ENCODE results near the gene TSPAN9.

Gene TSPAN9

GRCh38 chr12:3311491-3312103 lies 234.4 kb downstream of the TSPAN9 start:
- Histone ChIP-seq H3K27me3 (replicated peaks) (peaks cover 6% of the 10 kb centered on the region), H3K4me3 (ENCODE audit: low read depth, low read length) (no peak overlapping the region), H3K36me3 (replicated peaks) (no peaks in the 10 kb centered on the region), H3K27ac (no peak overlapping the region)
- DNase-seq = no peak
- TF ChIP-seq CTCF (IDR thresholded peaks at IDR 0.05; ENCODE audit: low read depth, low read length, missing control alignments) = no peak
- in situ Hi-C loops (cut with HindIII; ENCODE audit: low pct_ligation_motif_present, low sequenced_read_pairs) = loop anchor here (25.0 kb wide), 1 partner anchor 501 kb away; no protein-coding TSS in a partner anchor

- Histone ChIP-seq H3K27me3 (replicated peaks) (peaks cover 6% of the 10 kb centered on the region), H3K27ac (no peak overlapping the region), H3K4me3 (ENCODE audit: low read depth, low read length) (no peak overlapping the region), H3K36me3 (replicated peaks) (no peaks in the 10 kb centered on the region)
- peak; percentile 40 for DNase-seq
- TF ChIP-seq CTCF (IDR thresholded peaks at IDR 0.05; ENCODE audit: low read depth, low read length, missing control alignments) = no peak
- in situ Hi-C loops (cut with HindIII; ENCODE audit: low pct_ligation_motif_present, low sequenced_read_pairs) = loop anchor here (25.0 kb wide), 1 partner anchor 499 kb away; no protein-coding TSS in a partner anchor
Measured at GRCh38 chr12:3313066-3313465, 235.9 kb downstream of the TSPAN9 start.

GRCh38 chr12:3313675-3314663 lies 236.8 kb downstream of the TSPAN9 start:
- Histone ChIP-seq H3K27ac (no peak overlapping the region), H3K27me3 (replicated peaks) (peaks cover 6% of the 10 kb centered on the region), H3K36me3 (replicated peaks) (no peaks in the 10 kb centered on the region), H3K4me3 (ENCODE audit: low read depth, low read length) (no peak overlapping the region)
- TF ChIP-seq CTCF (IDR thresholded peaks at IDR 0.05; ENCODE audit: low read depth, low read length, missing control alignments) = peak; percentile 66
- DNase-seq = no peak
- in situ Hi-C loops (cut with HindIII; ENCODE audit: low pct_ligation_motif_present, low sequenced_read_pairs) = loop anchor here (25.0 kb wide), 1 partner anchor 498 kb away; no protein-coding TSS in a partner anchor

GRCh38 chr12:3315201-3315661 lies 238.1 kb downstream of the TSPAN9 start:
- no peaks in the 10 kb centered on the region for H3K36me3 ChIP-seq (replicated peaks)
- in situ Hi-C loops (cut with HindIII; ENCODE audit: low pct_ligation_motif_present, low sequenced_read_pairs) = loop anchor here (25.0 kb wide), 1 partner anchor 497 kb away; no protein-coding TSS in a partner anchor
- H3K27ac ChIP-seq = no peak overlapping the region
- no peak overlapping the region for H3K4me3 ChIP-seq (ENCODE audit: low read depth, low read length)
- H3K27me3 ChIP-seq (replicated peaks) = peaks cover 6% of the 10 kb centered on the region
- no peak for TF ChIP-seq CTCF (IDR thresholded peaks at IDR 0.05; ENCODE audit: low read depth, low read length, missing control alignments)
- DNase-seq = no peak

GRCh38 chr12:3316776-3317480 lies 239.7 kb downstream of the TSPAN9 start:
- Histone ChIP-seq H3K4me3 (ENCODE audit: low read depth, low read length) (no peak overlapping the region), H3K36me3 (replicated peaks) (no peaks in the 10 kb centered on the region), H3K27me3 (replicated peaks) (peaks cover 6% of the 10 kb centered on the region), H3K27ac (no peak overlapping the region)
- TF ChIP-seq CTCF (IDR thresholded peaks at IDR 0.05; ENCODE audit: low read depth, low read length, missing control alignments) = no peak
- in situ Hi-C loops (cut with HindIII; ENCODE audit: low pct_ligation_motif_present, low sequenced_read_pairs) = loop anchor here (25.0 kb wide), 1 partner anchor 495 kb away; no protein-coding TSS in a partner anchor
- no peak for DNase-seq

Data from brain microvascular endothelial cell (primary cell).